Ureter (tissue), 1 donor: Measurements from ENCODE around the gene PPP1R37. TPM values are rescaled to one million over a fixed set of nuclear protein-coding genes. Genes with fewer than 3 reads are reported as not detected.
A peak's percentile ranks its signal among the peaks of the same experiment; 100 is the strongest.

Experiments
- DNase-seq: peaks from one replicate; pipeline ENCODE4 v3.0.0-alpha.2; 2020; ENCODE audit warnings: low spot score
- total RNA-seq: library from RNA; stranded (reverse); gene quantifications from one replicate; pipeline ENCODE4 v1.2.4, GENCODE V29; 2023
- donor health status: DM: yes; HTN: yes; CAD: no.

Gene PPP1R37
- total RNA-seq, 1 donor from 2014 or later = 89.3 TPM

DNA sequence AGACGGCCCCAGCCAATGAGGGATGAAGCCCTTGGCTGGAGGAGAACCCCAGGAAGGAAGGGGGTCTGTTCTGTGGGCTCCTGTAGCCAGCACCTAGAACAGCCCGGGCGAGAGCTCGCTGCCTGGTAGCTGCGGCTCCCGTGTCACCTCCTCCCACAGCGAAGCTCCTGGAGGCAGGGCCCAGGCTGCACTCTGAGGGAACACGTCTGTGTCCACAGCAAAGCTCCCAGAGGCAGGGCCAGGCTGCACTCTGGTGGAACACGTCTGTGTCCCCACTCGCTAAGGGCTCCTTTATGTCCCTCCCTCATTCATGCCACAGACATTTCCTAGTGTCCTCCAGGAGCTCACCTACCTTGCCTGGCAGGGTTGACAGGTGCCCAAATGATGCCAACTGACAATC lies 76.6 kb downstream of the PPP1R37 start:
- no peak for DNase-seq

DNA sequence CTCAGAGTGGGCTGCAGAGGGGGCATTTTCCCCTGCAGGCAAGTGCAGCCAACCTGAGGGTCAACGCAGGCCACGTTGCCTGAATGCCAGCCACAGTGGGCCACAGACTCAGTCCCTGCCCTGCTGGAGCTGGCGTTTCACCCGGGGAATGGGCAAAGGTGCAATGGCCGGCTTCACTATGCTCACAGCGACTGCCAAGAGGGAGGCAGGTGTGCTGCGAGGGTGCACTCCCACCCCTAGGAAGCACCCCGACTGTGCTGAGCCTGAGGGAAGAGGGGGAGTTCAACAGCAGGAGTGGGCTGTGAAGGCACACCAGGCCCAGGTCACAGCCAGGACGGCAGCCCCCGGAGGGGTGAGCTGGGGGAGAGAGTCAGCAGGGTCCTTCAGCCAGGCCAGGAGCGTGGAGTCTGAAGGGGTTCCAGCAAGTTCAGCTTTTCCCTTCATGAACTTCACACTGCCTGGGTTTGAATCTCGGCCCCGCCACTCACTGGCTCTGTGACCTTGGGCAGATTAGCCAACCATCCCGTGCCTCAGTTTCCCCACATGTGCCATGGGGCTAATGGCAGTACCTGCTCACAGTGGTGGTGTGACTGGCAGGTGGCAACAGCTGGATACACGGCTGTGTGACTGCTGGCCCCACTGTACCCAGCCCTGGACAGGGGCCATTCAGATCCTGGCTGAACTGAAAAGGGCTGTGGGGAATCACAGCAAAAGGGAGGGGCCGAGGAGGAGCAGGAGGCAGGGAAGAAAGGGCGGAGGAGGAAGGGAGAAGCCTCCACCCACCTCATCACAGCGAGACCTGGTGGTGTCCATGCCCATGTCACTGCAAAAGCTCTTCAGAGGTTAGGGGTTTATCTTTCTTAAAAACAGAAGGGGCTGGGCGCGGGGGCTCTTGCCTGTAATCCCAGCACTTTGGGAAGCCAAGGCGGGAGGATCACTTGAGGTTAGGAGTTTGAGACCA lies 77.4 kb downstream of the PPP1R37 start:
- no peak for DNase-seq

DNA sequence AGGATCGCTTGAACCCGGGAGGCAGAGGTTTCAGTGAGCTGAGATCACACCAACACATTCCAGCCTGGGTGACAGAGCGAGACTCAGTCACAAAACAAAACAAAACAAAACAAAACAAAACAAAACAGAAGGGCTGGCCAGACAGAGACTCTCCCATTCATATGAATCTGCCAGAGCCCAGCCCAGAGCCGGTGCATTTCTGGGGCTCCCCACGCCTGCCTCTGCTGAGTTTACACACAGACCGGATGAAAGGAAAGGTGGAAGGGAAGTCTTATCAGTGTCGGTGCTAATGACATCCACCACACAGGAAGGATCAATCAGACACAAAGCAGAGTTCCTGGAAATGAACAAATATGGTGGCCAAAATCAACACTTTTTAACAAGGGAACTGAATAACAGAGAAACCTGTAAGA lies 78.2 kb downstream of the PPP1R37 start:
- DNase-seq = no peak

DNA sequence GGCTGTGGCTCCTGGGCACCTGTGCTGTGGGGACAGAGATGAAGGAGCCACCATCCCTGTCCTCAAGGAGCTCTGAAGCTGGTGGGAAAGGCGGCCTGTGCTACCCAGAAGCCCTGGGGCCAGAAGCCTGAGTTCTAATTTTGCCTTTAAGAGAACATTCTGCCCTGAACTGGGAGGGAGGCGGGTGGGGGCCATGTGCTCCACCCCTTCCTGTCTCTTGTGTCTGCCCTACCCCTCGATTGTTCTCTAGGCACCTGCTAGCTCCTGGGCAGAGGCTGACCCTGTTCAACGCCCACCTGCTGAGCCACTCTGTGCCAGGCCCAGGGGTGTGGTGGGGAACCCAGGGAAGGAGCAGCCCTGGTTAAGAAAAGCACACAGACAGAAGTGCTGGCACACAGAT lies 79.2 kb downstream of the PPP1R37 start:
- no peak for DNase-seq

DNA sequence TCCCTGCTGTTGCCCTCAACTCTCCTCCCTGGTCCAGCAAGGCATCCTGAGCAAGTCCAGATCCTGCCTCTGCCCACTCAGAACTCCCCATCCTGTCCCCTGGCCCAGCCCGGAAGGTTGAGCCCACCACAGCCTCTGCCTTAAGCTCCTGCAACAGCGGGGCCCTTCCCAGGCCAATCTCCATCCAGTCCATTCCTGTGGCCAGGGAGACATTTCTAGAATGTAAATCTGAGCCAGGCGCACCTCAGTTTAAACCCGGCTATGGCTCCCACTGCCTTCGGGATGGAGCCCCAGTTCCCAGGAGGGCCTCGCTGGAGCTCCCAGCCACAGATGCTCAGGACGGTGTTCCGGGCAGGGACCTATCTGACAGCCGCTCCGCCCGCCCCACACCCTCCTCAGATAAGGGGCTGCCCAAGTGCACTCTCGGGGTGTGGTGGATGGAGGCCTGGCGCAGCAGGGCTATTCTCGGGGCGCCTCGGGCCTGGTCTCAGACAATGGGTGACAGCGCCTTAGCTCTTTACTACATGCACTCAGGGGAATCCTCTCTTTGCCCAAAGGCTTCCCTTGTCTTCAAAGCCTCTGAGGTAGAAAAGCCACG lies 79.7 kb downstream of the PPP1R37 start:
- DNase-seq = no peak

DNA sequence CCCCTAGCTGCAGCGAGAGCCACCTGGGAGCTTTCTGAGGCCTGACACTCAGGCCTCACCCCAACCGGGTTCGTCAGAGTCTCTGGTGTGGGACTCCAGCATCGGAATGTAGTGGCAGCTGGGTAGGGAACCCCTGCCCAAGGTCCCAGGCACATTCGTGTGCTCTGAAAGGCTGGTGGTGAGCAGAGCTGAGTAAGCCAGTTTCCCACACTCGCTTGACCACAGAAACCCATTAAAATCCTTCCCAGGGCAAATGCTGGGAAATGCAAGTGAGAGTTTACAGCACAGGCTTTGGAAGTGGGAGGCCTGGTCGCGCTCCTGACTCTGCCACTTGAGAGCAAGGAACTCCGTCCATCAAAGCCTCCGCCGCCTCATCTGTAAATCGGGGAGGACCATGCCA lies 80.8 kb downstream of the PPP1R37 start:
- DNase-seq = no peak

DNA sequence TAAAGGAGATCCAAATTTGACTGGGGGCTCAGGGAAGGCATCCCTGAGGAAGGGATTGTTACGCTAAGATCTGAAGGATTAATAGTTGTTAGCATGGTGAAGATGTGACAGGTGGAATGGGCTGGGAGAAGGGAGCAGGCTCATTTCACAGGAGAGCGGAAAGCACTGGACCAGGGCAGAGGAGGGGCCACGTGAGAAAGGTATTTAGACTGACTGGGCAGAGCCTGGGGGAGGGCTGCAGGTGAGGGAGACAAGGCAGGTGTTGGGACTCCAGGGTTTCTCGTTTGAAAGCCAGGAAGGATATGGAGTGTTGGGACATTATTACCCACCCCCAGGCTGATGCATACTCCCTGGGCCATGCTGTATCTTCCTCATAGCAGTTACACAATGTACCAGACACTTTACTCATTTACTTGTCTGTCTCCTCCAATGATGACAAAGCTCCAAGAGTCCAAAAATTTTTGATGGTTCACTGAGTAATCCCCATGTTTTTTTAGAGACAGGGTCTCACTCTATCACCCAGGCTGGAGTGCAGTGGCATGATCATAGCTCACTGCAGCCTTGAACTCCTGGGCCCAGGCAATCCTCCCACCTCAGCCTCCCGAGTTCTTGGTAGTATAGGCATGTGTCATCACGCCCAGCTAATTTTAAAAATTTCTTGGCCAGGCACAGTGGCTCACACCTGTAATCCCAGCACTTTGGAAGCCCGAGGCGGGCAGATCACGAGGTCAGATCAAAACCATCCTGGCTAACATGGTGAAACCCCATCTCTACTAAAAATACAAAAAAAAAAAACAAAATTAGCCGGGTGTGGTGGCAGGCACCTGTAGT lies 82.8 kb downstream of the PPP1R37 start:
- DNase-seq = no peak

DNA sequence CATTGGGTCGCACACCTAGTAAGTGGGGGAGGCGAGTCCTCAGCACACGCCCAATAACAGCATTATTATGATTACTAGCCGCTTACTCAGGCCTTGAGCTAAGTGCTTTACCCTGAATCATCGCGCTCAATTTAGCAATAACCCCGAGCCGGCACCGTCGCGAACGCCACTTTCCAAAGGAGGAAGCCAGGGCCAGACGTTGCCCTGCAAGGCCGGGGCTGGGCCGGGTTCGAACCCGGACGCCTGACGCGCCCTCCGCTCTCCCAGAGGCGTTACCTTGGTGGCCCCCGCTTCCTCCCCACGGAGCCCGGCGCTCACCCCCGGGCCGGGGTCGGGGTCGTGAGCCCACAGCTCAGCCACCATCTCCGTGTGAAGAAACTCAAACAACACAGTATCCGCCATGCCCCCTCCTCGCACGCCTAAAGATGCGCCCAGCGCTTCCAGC lies 84.9 kb downstream of the PPP1R37 start, which contains the start of gene TRAPPC6A:
TSS of gene TRAPPC6A (minus strand) at position 421 of the 445 bp plus-strand sequence. CDS start at position 402, 19 bp downstream.
- no peak for DNase-seq

DNA sequence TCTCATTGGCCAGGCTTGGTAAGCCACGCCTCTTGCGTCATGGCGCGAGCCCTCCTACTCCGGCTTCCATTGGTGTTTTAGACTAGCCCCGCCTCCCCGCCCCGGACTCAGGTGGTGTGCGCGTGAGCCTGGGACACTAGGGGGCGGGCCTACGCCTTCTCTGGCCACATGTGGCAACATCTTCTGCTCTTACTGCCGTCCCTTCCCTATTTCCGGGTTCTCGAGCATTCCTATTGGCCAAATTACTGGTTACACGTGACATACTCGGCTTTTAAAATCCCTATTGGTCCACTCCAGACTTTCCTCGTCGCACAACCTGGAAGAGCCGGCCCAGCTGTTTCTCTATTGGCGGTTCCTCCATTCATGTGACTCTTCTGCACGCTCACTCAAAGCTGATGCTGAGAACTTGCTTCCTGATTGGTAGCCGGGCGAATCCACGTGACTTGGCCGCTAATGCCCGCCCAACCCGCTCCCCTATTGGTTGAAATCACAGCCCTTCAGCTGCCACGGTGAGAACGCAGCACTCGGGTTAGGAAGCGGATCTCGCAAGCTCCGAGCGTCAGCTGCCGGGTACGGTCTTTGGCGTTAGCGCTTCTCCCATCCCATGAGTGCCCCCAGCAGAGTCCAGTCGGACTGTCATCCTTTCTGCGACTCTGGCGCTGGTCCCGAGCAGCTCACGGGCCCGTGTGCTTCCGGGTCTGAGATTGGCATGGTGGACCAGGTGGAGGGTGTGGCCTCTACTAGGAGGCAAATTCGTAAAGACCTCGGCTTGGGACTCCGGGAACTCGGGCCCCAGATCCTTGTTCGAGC lies 85.5 kb downstream of the PPP1R37 start, which contains the start of gene BLOC1S3:
TSS of gene BLOC1S3 (plus strand) at position 523 of the 810 bp plus-strand sequence. CDS start 513 bp downstream, outside the sequence.
- peak; percentile 100 for DNase-seq

DNA sequence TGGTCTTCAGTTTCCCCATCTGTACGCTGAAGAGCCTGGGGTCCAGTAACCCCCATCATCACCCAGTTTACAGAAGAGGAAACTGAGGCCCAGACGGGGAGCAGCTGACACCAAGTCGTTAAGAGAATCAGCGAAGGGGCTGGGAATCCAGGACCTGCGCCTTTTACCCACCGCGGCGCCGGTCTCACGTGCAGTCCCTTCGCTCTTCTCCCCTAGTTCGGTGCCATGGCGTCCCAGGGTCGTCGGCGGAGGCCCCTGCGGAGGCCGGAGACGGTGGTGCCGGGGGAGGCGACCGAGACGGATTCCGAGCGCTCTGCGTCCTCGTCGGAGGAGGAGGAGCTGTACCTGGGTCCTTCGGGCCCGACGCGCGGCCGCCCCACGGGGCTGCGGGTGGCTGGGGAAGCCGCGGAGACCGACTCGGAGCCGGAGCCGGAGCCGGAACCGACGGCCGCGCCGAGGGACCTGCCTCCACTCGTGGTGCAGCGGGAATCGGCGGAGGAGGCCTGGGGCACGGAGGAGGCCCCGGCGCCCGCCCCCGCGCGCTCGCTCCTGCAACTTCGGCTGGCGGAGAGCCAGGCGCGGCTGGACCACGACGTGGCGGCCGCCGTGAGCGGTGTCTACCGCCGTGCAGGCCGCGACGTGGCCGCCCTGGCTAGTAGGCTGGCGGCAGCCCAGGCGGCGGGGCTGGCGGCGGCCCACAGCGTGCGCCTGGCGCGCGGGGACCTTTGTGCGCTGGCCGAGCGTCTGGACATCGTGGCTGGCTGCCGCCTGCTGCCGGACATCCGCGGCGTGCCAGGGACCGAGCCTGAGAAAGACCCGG lies 86.3 kb downstream of the PPP1R37 start:
- DNase-seq = no peak

DNA sequence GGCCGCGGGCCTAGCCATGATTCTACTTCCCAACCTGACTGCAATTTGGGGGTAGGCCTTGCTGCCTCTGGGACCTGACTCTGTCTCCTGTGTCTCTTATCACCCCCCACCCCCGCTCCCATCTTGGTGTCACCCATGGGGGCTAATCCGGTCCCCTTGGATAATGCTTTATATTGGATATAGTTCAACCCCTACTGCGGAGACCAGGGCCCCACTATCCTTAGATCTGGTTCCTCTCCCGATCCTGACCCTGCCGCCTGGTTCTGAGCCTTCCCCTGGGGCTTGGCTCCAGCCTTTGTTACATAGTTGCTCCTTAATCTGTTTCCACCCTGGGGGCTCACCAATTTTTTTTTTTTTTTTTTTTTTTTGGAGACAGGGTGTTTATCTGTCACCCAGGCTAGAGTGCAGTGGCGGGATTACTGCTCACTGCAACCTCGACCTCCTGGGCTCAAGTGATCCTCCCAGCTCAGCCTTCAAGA lies 87.0 kb downstream of the PPP1R37 start:
- no peak for DNase-seq

DNA sequence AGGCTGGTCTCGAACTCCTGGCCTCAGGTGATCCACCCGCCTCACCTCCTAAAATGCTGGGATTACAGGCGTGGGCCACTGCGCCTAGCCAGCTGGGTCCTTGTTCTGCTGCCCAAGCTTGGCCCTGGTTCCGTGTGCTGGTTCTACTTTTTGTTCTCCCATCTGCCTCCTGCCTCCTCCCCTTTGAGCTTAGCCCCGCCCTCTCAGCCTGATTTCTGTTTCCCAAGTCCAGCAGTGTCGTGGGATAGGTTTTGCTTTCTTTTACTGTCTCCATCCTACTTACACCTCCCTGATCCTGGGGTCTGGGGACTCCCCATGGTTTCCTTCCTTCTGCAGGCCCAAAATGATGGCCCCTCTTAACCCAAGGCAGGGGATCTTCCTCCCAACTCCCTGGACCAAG lies 88.0 kb downstream of the PPP1R37 start:
- no peak for DNase-seq

DNA sequence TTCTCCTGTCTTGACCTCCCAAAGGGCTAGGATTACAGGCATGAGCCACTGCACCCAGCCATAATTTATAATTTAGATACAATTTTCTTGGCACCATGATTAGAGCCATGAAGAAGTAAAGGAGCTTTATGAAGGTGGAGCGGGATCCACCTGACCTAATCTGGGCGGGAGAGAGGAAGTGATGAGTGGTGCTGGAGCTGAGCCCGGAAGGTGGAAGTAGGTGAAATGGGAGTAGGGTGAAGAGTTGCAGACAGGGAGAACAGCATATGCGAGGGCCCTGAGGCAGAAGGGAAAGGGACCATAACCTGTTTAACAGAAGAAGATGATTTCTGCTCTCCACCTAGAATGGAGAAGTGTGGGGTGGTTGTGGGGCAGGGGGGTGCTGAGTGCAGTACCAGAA lies 89.8 kb downstream of the PPP1R37 start:
- no peak for DNase-seq

DNA sequence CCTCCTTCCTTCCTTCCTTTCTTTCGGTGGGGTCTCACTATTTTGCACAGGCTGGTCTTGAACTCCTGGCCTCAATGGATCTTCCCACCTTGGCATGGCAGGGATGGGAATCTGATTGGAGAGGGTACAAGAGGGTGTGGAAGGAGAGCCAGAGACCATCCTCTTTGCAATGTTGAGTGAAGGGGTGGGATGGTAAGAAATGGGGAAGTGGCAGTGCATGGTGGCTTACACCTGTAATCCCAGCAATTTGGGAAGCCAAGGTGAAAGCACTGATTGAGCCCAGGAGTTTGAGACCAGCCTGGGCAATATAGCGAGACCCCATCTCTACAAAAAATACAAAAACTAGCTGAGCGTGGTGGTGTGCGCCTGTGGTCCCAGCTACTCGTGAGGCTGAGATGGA lies 91.1 kb downstream of the PPP1R37 start:
- DNase-seq = no peak

DNA sequence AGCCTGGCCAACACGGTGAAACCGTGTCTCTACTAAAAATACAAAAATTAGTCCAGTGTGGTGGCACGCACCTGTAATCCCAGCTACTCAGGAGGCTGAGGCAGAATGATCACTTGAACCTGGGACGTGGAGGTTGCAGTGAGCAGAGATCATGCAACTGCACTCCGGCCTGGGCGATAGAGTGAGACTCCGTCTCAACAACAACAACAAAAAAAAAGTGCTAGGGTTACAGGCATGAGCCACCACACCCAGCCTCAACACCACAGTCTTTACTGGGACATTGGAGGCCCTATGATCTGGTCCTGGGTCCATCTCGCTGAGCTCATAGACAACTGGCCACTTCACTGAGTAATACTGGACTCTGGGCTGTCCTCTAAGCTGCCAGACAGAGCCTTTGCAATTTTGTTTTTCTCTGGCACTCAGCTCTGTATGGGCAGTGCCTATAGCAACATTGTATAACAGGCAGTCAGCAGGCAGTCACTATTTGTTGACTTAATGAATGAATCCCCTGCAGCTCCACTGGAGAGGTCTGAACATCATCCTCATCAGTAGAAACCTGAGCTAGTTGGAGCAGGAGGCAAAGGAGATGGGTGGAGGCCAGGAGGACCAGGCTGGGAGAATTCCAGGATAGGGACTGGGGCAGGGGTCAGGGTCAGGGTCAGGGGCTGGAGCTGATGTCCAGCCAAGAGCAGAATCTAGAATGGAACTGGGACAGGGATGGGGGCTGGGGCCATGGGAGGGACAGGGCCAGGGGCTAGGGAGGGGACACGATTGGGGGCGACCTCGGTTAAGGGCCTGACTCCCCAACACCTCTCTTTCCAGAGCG lies 93.7 kb downstream of the PPP1R37 start:
- no peak for DNase-seq

DNA sequence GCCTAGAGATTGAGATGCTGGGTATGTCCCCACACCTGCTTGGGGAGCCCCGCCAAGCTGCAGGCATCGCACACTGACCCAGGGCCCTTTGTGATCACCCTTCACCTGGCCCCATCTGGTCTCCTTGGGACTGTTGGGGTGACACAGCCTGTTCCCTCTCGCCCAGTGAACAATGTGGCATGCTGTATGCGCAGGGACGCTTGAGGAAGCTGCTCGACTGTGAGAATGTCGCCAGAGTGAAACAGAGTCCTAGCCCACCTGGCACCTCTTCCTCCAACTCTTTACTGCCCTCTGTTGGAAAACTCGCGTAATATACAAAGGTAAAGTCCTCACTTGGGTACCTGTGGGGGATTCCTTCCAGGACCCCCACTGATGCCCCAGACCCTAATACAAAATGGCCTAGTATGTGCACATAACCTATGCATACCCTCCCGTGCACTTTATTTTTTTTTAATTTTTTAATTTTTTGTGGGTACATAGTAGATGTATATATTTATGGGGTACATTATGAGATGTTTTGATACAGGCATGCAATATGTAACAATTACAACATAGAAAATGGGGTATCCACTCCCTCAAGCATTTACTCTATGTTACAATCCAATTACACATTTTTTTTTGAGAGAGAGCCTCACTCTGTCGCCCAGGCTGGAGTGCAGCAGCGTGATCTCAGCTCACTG lies 94.6 kb downstream of the PPP1R37 start:
- DNase-seq = no peak

DNA sequence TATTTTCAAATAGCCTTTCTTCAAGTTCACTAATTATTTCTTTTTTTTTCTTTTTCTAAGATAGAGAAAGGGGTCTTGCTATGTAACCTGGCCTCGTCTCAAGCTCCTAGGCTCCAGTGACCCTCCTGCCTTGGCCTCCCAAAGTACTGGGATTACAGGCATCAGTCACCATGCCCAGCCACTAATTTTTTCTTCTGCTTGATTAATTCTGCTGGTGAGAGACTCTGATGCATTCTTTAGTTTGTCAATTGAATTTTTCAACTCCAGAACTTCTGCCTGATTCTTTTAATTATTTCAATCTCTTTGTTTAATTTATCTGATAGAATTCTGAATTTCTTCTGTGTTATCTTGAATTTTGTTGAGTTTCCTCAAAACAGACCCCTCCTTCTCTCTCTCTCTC lies 97.0 kb downstream of the PPP1R37 start:
- no peak for DNase-seq

DNA sequence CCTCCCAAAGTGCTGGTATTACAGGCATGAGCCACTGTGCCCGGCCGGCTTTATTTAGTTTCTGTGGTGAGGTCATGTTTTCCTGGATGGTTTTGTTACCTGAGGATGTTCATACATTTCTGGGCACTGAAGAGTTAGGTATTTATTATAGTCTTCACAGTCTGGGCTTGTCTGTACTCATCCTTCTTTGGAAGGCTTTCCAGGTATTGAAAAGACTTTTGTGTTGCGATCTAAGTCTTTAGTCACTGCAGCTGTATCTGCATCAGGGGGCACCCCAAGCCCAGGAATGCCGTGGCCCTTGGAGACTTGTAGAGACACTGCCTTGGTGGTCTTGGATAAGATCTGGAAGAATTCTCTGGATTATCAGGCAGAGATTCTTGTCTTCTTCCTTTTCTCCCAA lies 98.4 kb downstream of the PPP1R37 start:
- DNase-seq = no peak

DNA sequence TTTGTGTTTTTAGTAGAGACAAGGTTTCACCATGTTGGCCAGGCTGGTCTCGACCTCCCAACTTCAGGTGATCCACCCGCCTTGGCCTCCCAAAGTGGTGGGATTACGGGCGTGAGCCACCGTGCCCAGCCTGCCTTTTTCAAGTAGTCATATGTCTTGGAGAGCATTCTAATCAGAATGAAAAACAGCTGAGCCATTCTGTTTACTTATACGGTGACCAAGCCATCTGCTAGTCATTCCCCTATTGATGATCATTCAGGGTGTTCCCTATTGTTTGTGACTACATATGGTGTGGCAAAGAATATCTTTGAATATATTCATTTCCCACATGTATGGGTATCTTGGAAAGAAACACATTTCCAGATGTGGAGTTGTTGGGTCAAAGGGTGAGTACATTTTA lies 102.8 kb downstream of the PPP1R37 start:
- DNase-seq = no peak
